Measurements from ENCODE around the gene PSG11.
A peak's percentile ranks its signal among the peaks of the same experiment; 100 is the strongest.
"Not testable (repeated sequence)": the region's sequence is repeated elsewhere in the genome, so short reads cannot be mapped to it uniquely, and the experiment has no call there.

The PSG11 gene

GRCh38 chr19:42971451-42971850, 54.8 kb downstream of the PSG11 start:
- ATAC-seq = not testable (repeated sequence)

GRCh38 chr19:42965176-42965575, 61.1 kb downstream of the PSG11 start:
- peak; percentile 97 for ATAC-seq
- TF ChIP-seq ISL1 (CRISPR knock-in tag; IDR thresholded peaks at IDR 0.05) (0 out of 2 replicates have a peak, but pooled peaks have one; percentile 15), CREB5 (CRISPR knock-in tag; IDR thresholded peaks at IDR 0.05; ENCODE audit: low read depth) (no peak), ZFP3 (CRISPR knock-in tag; IDR thresholded peaks at IDR 0.05) (no peak), ESRRG (CRISPR knock-in tag; IDR thresholded peaks at IDR 0.05) (no peak)

GRCh38 chr19:42961119-42961518, 65.2 kb downstream of the PSG11 start:
- no peak for TF ChIP-seq ZC3H10 (CRISPR knock-in tag; IDR thresholded peaks at IDR 0.05)
- no peak for TF ChIP-seq ARNTL (CRISPR knock-in tag; IDR thresholded peaks at IDR 0.05; ENCODE audit: borderline replicate concordance, low read depth)
- no peak for TF ChIP-seq RARB (CRISPR knock-in tag; IDR thresholded peaks at IDR 0.05)
- no peak for TF ChIP-seq POU6F1 (CRISPR knock-in tag; IDR thresholded peaks at IDR 0.05; ENCODE audit: borderline replicate concordance, low read depth)
- TF ChIP-seq GLIS3 (CRISPR knock-in tag; IDR thresholded peaks at IDR 0.05) = no peak
- TF ChIP-seq ISL1 (CRISPR knock-in tag; IDR thresholded peaks at IDR 0.05) = no peak
- TF ChIP-seq ZFP3 (CRISPR knock-in tag; IDR thresholded peaks at IDR 0.05) = no peak
- TF ChIP-seq PPARA (CRISPR knock-in tag; IDR thresholded peaks at IDR 0.05; ENCODE audit: borderline replicate concordance) = no peak
- TF ChIP-seq BACH2 (CRISPR knock-in tag; IDR thresholded peaks at IDR 0.05; ENCODE audit: borderline replicate concordance) = no peak
- ATAC-seq = no peak
